A549 (cell line): ENCODE data around the gene FAT1. TPM values are rescaled to one million over a fixed set of nuclear protein-coding genes. Genes with fewer than 3 reads are reported as not detected.

Experiments
- ATAC-seq, 2 experiments: fragments of 200-7000 bp in 1 of 2; fragments of >200 bp in 1 of 2; cut with Nextera tagmentation in 1 of 2; cut with Tn5 transposase in 1 of 2; 3 replicates each; pipeline versions ENCODE4 v1.8.0 to v1.9.1; 2018 to 2020; ENCODE audit warnings: mild to moderate bottlenecking in 1 of 2, moderate library complexity in 1 of 2
- CTCF ChIA-PET: fragments of 300-600 bp; sonication (Branson Sonifier 250); formaldehyde crosslinking; extraction: SDS; loops from one replicate; lab custom pipeline; 2021; ENCODE audit warnings: antibody characterized with exemption, inconsistent platforms; lab: Yijun Ruan, JAX
- POLR2A ChIA-PET: fragments of 350-600 bp; formaldehyde crosslinking; extraction: SDS; loops from one replicate; lab custom pipeline; 2021; ENCODE audit warnings: antibody characterized with exemption, inconsistent platforms; lab: Yijun Ruan, JAX
- DNase-seq, 2 experiments: peaks; one replicate each; pipeline versions ENCODE4 v3.0.0 to v3.0.0-alpha.2; 2011 to 2016; ENCODE audit warnings: low read depth in 1 of 2, low spot score in 1 of 2
- FAIRE-seq: peaks from 2 replicates; lab custom pipeline; 2011; peaks lifted over from hg19 to GRCh38; lab: Jason Lieb, UNC
- H3K27ac ChIP-seq, 2 experiments: fragments of >200 bp; sonication (Bioruptor Twin); formaldehyde crosslinking; 3 replicates each; pipeline ENCODE4 v1.5.1; 2016 to 2017
- H3K4me1 ChIP-seq: fragments of >200 bp; sonication (Bioruptor Twin); formaldehyde crosslinking; 3 replicates; pipeline ENCODE4 v1.6.1; 2016
- H3K4me2 ChIP-seq: fragments of >200 bp; sonication (Bioruptor Twin); formaldehyde crosslinking; 3 replicates; pipeline ENCODE4 v1.6.1; 2016
- H3K4me3 ChIP-seq: fragments of >200 bp; sonication (Bioruptor Twin); formaldehyde crosslinking; 3 replicates; pipeline ENCODE4 v1.5.1; 2016
- H3K9me3 ChIP-seq: fragments of >200 bp; sonication (Bioruptor Twin); formaldehyde crosslinking; 3 replicates; pipeline ENCODE4 v1.6.1; 2016
- CBX2 ChIP-seq: fragments of 200-600 bp; sonication (generic); IDR thresholded peaks from 2 replicates; pipeline ENCODE4 v1.6.1; 2016; ENCODE audit warnings: low read depth, mild to moderate bottlenecking, borderline replicate concordance
- CHD4 ChIP-seq: fragments of 200-600 bp; sonication (generic); IDR thresholded peaks from 2 replicates; pipeline ENCODE4 v1.6.1; 2016; ENCODE audit warnings: antibody characterized with exemption, mild to moderate bottlenecking, borderline replicate concordance
- E2F6 ChIP-seq: IDR thresholded peaks from 2 replicates; pipeline ENCODE4 v1.6.1; 2012; ENCODE audit warnings: low read depth, borderline replicate concordance
- EHMT2 ChIP-seq: fragments of 200-600 bp; sonication (generic); IDR thresholded peaks from 2 replicates; pipeline ENCODE4 v1.6.1; 2016; ENCODE audit warnings: antibody characterized with exemption, low read depth, mild to moderate bottlenecking, moderate library complexity
- GATA3 ChIP-seq: IDR thresholded peaks from 2 replicates; pipeline ENCODE4 v1.6.1; 2012; ENCODE audit warnings: borderline replicate concordance
- HDAC2 ChIP-seq: fragments of 200-600 bp; sonication (generic); IDR thresholded peaks from 2 replicates; pipeline ENCODE4 v1.6.1; 2016
- HES2 ChIP-seq: fragments of >200 bp; sonication (Bioruptor Twin); formaldehyde crosslinking; IDR thresholded peaks from 2 replicates; pipeline ENCODE4 v1.6.1; 2016
- HEYL ChIP-seq: fragments of 250-450 bp; sonication (Bioruptor Pico); IDR thresholded peaks from 2 replicates; pipeline ENCODE4 v1.8.0; 2021; ENCODE audit warnings: mild to moderate bottlenecking, moderate library complexity
- HOXB13 ChIP-seq: fragments of 250-450 bp; sonication (Bioruptor Pico); IDR thresholded peaks from 2 replicates; pipeline ENCODE4 v1.5.0; 2020; ENCODE audit warnings: low read depth, mild to moderate bottlenecking, moderate library complexity
- JUN ChIP-seq, 2 experiments: fragments of >200 bp; sonication (Bioruptor Twin); formaldehyde crosslinking; IDR thresholded peaks; 2 replicates in 1 of 2; 3 replicates in 1 of 2; pipeline ENCODE4 v1.6.1; 2016 to 2017
- KDM5A ChIP-seq: fragments of 200-600 bp; sonication (generic); IDR thresholded peaks from 2 replicates; pipeline ENCODE4 v1.6.1; 2016; ENCODE audit warnings: antibody characterized with exemption, mild to moderate bottlenecking
- MAFK ChIP-seq: fragments of 450-650 bp; IDR thresholded peaks from 2 replicates; pipeline ENCODE4 v1.6.1; 2014; ENCODE audit not compliant: partially characterized antibody
- NFE2L2 ChIP-seq: fragments of 150-350 bp; conservative IDR thresholded peaks from 2 replicates; pipeline ENCODE4 v1.6.1; 2014; ENCODE audit warnings: low read length
- NPAS2 ChIP-seq: fragments of 250-450 bp; sonication (Bioruptor Pico); IDR thresholded peaks from 2 replicates; pipeline ENCODE4 v1.8.0; 2022; ENCODE audit warnings: mild to moderate bottlenecking, moderate library complexity, borderline replicate concordance
- NR3C1 ChIP-seq: fragments of >200 bp; sonication (Bioruptor Twin); formaldehyde crosslinking; IDR thresholded peaks from 3 replicates; pipeline ENCODE4 v1.6.1; 2017
- PBX3 ChIP-seq: IDR thresholded peaks from 2 replicates; pipeline ENCODE4 v1.6.1; 2012
- PHF8 ChIP-seq: fragments of 200-600 bp; sonication (generic); IDR thresholded peaks from 2 replicates; pipeline ENCODE4 v1.6.1; 2016; ENCODE audit warnings: low read depth, mild to moderate bottlenecking, antibody characterized with exemption, moderate library complexity, borderline replicate concordance
- RARB ChIP-seq: fragments of 250-450 bp; sonication (Bioruptor Pico); IDR thresholded peaks from 2 replicates; pipeline ENCODE4 v1.8.0; 2021; ENCODE audit warnings: mild to moderate bottlenecking, moderate library complexity
- RCOR1 ChIP-seq: fragments of 150-350 bp; IDR thresholded peaks from 2 replicates; pipeline ENCODE4 v1.6.1; 2014; ENCODE audit warnings: antibody characterized with exemption, low read length, low read depth
- SREBF2 ChIP-seq: fragments of 450-650 bp; IDR thresholded peaks from 2 replicates; pipeline ENCODE4 v1.6.1; 2014; ENCODE audit warnings: mild to moderate bottlenecking, moderate library complexity
- TP53 ChIP-seq: fragments of 250-450 bp; sonication (Bioruptor Pico); IDR thresholded peaks from 2 replicates; pipeline ENCODE4 v1.5.0; 2021; ENCODE audit warnings: mild to moderate bottlenecking, moderate library complexity
- ZC3H11A ChIP-seq: fragments of 450-650 bp; IDR thresholded peaks from 2 replicates; pipeline ENCODE4 v1.6.1; 2014; ENCODE audit warnings: antibody characterized with exemption, mild to moderate bottlenecking
- WGBS: methylation state at CpG from one replicate; pipeline ENCODE4 v1.1.6; 2017; ENCODE audit errors: missing lambda C conversion rate; 5-methylcytosine and 5-hydroxymethylcytosine counted together
- polyA plus RNA-seq, 4 experiments: library from polyadenylated mRNA; depleted of rRNA in 3 of 4; stranded (reverse); fragments of >200 nt; fragmentation: RNase III in 1 of 4; extraction: RNeasy Plus Mini Kit Qiagen cat#74134 plus additional on column Dnase treatment in 1 of 4; gene quantifications; 2 replicates in 3 of 4; 3 replicates in 1 of 4; pipeline ENCODE4 v1.2.3, GENCODE V29; 2011 to 2017

Gene FAT1
- polyA plus RNA-seq, 2 of the 4 experiments (the other 2 are of a cell fraction) = 62.2 to 177 TPM

GRCh38 chr4:186580669-186581068, 143.0 kb downstream of the FAT1 start:
- FAIRE-seq (no peak), DNase-seq (no peak)
- WGBS = 91% methylated on average over 1 of the region's 1 CpG
- Histone ChIP-seq H3K4me1 (no peaks in the 10 kb centered on the region), H3K27ac (no peak overlapping the region)
- ChIA-PET CTCF (no interaction called here), POLR2A (no interaction called here)
- TF ChIP-seq RCOR1 = no peak
- TF ChIP-seq, all 56 proteins: peak for 0
- Histone ChIP-seq H3K9me3 (no peaks in the 10 kb centered on the region), H3K4me3 (no peak overlapping the region), H3K4me2 (no peak overlapping the region)
- peak in 1 of 2 experiments; percentile 23; a peak in 1 of 6 replicates for ATAC-seq

- WGBS = 86% methylated on average over 23 of the region's 23 CpGs
- POLR2A ChIA-PET = no interaction called here
- Histone ChIP-seq H3K27ac (no peak overlapping the region), H3K9me3 (no peaks in the 10 kb centered on the region), H3K4me1 (no peaks in the 10 kb centered on the region), H3K4me3 (no peak overlapping the region), H3K4me2 (no peak overlapping the region)
- CTCF ChIA-PET = interaction anchor here (1.2 kb wide), 1 partner anchor 17 kb away, joined by 3 read pairs; no protein-coding TSS in a partner anchor
- ATAC-seq (peak; percentile 26 to 39; a peak in 3 of 6 replicates), FAIRE-seq (no peak), DNase-seq (peak in 1 of 2 experiments; percentile 12)
- TF ChIP-seq PHF8 (no peak), PBX3 (no peak), GATA3 (no peak), CHD4 (no peak), NR3C1 (no peak), EHMT2 (no peak), HDAC2 (no peak), HES2 (no peak), JUN (IDR thresholded peaks at IDR 0.05) (no peak), KDM5A (no peak), E2F6 (no peak), NPAS2 (CRISPR knock-in tag) (no peak), CBX2 (no peak), HEYL (CRISPR knock-in tag) (no peak), MAFK (no peak), NFE2L2 (no peak), TP53 (CRISPR knock-in tag) (no peak), SREBF2 (no peak)
Measured at GRCh38 chr4:186570193-186570996, 153.3 kb downstream of the FAT1 start.

GRCh38 chr4:186569533-186570192, 154.0 kb downstream of the FAT1 start:
- no peak for DNase-seq
- Histone ChIP-seq H3K9me3 (no peaks in the 10 kb centered on the region), H3K27ac (no peak overlapping the region), H3K4me1 (no peaks in the 10 kb centered on the region), H3K4me2 (no peak overlapping the region), H3K4me3 (no peak overlapping the region)
- TF ChIP-seq HOXB13 (no peak), ZC3H11A (no peak), RARB (no peak), PHF8 (no peak)
- ChIA-PET POLR2A (no interaction called here), CTCF (interaction anchor here (1.2 kb wide), 1 partner anchor 18 kb away, joined by 3 read pairs; no protein-coding TSS in a partner anchor)
- WGBS = 87% methylated on average over 8 of the region's 10 CpGs
- ATAC-seq = no peak; a peak in 1 of 6 replicates
- no peak for FAIRE-seq
